GM18861 (cell line): ENCODE data around the gene IL36RN.
"Not testable (repeated sequence)": the region's sequence is repeated elsewhere in the genome, so short reads cannot be mapped to it uniquely, and the experiment has no call there.

Experiments used
- ATAC-seq: cut with Tn5 transposase; IDR thresholded peaks from one replicate; pipeline ENCODE4 v1.9.1; 2021; ENCODE audit not compliant: unreplicated experiment

The IL36RN gene

GRCh38 chr2:113096842-113097618, 38.0 kb downstream of the IL36RN start:
- ATAC-seq: not testable (repeated sequence)

GRCh38 chr2:113098041-113098440, 39.0 kb downstream of the IL36RN start:
- ATAC-seq: no peak

GRCh38 chr2:113098532-113098931, 39.5 kb downstream of the IL36RN start:
- ATAC-seq: no peak

GRCh38 chr2:113102133-113102532, 43.1 kb downstream of the IL36RN start:
- no peak for ATAC-seq

- ATAC-seq: no peak
These were observed 44.3 kb downstream of the IL36RN start for GRCh38 chr2:113103277-113103676.

- no peak for ATAC-seq
These were observed 45.1 kb downstream of the IL36RN start for GRCh38 chr2:113104054-113104611.

- no peak for ATAC-seq
These were observed 46.2 kb downstream of the IL36RN start for GRCh38 chr2:113105047-113105785.

GRCh38 chr2:113111121-113111520, 52.1 kb downstream of the IL36RN start:
- ATAC-seq: no peak

- no peak for ATAC-seq
These were observed 52.9 kb downstream of the IL36RN start for GRCh38 chr2:113111823-113112287.

- ATAC-seq: no peak
These were observed 53.4 kb downstream of the IL36RN start for GRCh38 chr2:113112441-113112840.

GRCh38 chr2:113112871-113113270, 53.9 kb downstream of the IL36RN start:
- no peak for ATAC-seq

GRCh38 chr2:113113807-113114206, 54.8 kb downstream of the IL36RN start:
- ATAC-seq: no peak
